IPS DF 4.7 (cell line): Measurements from ENCODE around the gene MACROD2.

Source experiments
- DNase-seq: peaks from one replicate; pipeline ENCODE4 v3.0.0-alpha.2; 2013; ENCODE audit warnings: low spot score; ENCODE audit errors: extremely low read depth

MACROD2 gene

DNA sequence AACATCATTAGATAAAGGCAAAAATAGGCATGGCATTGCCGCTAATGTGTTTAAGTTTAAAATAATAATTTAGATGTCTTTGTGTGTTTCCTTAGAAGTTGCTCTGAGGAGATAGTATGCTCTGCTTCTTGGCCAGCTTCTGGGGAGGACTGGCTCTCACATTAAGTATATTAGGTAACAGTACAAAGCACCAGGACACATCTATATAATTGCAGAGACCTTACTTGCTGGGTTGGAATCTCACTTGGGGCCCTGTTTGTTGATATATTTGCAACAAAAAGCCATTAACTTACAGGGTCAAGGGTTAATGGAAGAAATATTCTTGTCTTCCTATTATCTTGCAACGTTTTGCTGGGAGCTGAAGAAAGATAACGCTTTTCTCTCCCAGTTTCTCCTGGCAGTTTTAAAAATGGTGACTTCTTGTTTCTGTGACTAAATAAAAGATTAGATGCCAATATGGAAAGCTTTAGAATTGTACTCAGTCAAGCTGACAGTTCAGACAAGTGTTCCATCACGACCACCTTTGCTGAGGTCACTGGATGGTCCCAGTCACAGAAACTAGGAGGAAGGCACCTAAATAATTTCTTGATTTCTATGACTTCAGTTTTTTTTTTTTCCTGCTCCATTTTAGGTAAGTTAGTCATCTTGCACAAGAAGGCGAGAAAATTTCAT lies 804.4 kb downstream of the MACROD2 start:
- DNase-seq = no peak

DNA sequence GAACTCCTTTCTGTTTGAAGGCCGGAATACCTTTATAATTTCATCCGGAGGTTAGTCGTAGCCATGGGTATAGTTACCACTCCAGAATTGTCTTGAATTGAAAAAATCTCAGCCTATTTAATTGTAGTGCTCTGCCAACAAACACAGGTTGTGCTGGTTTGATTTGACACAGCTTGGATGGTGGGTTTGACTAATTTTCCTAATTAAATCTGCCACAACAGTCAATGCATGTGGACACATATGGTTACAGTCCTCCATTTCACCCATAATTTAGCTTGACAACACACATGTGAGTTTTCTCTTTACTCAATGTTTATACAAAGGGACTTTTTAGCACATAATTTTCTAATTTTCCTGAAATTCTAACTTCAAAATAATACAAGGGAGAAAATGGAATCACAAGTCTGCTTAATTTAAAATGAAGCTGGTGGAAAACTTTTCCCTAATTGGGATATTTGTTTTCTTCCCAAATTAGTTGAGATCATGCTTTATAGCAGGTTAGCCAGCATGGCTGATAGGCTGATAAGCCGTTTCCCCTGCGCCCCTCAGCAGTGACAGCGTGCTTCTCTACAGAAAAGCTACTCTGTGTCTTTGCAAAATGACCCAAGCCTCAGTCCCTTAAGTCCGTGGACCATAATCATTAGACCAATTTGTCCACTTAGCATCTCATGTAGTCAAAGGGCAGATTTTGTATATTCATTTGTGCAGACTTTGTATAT lies 805.5 kb downstream of the MACROD2 start:
- no peak for DNase-seq

DNA sequence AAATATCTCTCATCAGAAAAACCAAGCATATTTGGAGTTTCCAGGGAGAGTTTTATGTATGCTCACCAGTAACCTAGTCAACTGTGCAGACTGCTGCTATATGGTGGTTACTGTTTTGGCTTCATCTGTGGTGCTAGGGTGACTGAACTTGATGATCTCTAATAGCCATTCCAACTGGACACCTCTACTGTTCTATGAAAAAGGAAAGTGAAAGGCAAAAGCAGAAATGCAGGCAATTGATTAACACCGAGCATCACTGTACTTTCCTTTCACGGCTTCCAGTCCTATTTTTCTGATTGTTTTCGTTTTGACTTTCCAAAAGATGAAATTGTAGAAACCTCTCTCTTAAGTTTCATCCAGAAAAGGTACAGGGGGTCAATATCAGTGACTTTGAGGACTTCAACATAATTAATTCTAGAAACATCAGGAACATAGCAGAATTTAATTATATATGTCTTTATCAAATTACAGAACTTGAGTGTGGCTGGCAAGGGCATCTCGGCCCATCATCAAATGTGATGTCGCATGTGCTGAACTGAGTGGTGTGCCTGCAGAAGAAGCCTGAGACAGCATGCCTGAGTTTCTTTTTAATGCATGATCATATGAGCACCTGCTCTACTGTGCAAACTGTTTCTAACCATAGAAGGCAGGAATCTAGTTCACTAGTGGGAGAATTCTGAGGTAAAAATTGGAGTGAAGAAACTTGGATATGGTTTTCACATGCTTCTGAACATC lies 806.4 kb downstream of the MACROD2 start:
- DNase-seq = no peak

DNA sequence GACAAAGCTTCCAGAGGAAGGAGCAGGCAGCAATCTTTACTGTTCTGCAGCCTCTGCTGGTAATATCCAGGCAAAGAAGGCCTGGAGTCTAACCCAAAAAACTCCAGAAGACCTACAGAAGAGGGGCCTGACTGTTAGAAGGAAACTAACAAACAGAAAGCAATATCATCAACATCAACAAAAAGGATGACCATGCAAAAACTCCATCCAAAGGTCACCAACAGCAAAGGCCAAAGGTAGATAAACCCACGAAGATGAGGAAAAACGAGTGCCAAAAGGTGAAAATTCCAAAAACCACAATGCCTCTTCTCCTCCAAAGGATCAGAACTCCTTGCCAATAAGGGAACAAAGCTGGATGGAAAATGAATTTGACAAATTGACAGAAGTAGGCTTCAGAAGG lies 811.9 kb downstream of the MACROD2 start:
- no peak for DNase-seq

DNA sequence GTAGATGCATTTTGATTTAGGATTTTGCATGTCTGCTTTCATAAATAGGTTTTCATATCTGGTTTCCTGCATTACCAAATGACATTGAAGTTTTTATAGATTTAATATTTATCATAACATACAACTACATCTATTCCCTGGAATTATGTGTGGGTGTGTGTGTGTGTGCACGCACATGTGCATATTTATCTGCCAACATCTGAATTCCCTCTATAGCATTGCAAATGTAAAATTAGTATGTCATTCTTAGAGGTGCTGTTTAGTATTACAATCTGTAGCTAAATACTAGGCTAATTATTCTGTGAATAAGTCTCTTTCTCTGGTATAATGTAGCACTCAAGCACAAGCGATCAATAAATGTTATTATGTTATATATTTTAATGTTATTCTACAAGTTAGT lies 820.0 kb downstream of the MACROD2 start:
- no peak for DNase-seq

DNA sequence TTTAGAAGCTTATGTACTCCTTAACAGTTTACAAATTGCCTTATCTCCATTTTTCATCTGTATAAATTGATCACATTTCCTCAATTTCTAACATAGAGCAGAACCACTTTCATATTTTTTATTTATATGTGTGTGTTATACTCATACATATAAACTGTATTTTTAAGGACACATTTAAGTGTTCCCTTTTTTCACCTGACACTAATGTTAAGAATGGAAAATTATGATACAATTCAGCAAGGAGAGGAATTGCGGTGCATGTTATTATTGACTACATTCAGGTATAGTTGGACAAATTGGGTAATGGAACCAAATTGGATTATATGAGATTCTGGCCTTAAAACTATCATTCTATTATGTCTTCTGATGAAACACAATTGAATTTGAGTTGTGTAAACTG lies 821.2 kb downstream of the MACROD2 start:
- no peak for DNase-seq

DNA sequence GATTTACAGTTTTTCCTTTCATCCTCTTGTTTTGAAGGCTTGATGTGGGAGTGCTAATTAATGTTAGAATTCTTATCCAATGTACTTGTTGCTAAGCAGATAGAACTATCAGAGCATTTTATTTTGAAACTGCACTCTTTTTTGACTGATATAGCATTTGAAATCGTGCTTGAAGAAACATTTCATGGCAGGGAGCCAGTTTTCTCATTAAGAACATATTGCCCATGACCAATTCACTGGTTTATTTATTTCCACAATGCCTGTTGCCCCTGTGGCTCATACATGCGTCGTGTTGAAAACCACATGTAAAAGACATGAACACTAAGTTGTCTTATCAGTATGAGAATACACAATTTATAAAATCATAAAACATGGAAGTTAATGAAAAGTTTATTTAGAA lies 821.8 kb downstream of the MACROD2 start:
- no peak for DNase-seq

DNA sequence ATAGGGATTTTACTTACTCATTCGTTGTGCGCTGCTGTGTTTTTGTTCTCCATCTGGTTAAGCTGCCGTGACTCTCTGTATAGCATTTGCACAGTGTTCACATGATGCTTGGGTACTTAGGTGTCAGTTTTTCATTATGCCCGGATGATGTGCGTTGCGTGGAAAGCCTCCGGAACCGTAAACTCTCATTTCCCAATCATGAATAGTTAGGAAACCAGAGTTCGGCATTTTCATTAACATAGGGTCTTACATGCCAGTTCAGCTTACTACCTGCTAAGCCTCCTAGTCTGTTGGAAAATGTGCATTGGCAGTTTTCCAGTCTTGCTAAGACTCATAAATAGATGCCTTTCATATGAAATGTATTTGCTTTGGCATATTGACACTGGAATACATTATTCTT lies 825.5 kb downstream of the MACROD2 start:
- DNase-seq = no peak

DNA sequence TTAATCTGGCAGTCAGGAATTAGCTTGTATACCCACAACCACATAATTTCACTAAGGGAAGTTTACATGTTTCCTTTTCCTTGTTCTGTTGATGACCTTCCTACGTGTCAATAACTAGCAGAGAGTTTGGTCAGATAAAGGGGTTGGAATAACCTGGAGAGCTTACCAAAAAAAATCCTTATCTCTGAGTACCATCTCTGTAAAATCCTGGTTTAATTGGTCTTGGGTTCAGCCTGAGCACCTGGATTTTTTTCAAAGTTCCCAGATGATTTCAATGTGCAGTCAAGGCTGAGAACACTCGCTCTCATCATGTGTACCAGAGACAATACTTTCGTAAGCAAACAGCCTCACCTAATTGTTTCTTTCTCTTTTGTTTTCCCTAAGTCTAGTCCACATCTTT lies 825.9 kb downstream of the MACROD2 start:
- DNase-seq = no peak

DNA sequence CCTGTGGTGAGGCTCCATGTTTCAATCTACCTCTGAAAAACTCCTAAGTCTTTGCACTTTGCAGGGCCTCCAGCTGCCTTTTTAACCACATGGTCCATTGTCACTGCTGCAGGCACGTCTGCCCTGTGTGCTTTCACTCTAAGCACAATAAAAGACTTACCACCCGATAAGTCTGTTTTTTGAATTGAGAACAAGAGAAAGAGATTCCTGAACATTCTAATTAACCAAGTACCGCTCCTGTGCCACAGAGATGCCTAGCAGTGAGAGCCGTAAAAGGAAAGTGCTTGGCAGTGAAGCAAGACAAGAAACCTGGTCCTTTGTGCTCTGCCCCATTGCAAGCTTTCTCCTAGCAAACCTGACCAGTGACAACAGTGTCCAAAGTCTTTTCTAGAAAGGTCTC lies 829.7 kb downstream of the MACROD2 start:
- DNase-seq = no peak

DNA sequence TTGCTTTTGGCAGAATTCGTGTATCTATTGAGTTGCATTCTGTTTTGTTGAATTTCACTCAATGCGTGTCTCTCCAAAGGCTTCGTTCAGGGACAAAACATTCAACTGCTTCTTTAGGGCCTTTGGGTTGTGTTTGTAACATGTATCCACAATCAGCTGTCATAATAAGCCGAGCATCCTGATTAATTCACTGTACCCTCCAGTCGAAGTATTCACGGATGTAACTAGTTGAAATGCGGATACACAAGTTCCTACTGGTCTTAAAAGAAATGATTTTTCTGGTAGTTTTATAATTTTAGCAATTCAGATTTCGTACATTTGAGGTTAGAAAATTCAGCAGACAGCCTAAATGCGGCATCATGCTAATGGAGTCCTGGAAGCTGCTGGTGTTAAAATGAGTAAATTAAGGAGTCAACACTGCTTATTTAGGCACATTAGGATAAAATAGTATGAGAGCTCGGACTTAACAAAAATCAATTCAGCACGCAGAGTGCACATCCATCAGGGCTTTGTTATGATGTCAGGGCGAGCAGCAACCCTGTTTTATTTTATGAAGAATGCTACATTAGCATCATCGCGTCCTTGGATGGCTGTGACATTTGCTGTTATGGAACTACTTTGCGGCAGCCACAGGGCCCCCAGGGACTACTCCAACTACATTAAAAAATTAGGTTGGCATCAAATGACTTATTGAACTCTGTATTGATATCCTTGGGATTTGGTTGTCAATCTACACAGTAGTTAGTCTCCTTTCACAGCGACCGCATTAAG lies 831.4 kb downstream of the MACROD2 start:
- no peak for DNase-seq

DNA sequence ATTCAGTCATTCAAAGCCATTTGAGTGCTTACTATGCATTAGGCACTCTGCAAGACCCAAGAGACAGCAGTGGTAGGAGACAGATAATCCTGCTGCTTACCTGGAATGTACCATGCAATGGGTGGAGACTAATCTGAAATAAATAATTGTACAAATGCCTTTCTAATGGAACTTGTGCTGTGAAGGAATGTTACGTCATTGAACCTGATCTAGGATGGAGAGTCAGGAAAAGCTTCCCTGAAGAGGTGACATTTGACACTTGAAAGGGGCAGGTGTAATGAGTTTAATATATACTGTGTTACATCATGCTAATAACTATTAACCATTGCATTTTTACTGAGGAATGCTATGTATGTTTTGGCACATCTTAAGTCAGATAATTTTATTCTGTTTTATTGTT lies 833.1 kb downstream of the MACROD2 start:
- no peak for DNase-seq

DNA sequence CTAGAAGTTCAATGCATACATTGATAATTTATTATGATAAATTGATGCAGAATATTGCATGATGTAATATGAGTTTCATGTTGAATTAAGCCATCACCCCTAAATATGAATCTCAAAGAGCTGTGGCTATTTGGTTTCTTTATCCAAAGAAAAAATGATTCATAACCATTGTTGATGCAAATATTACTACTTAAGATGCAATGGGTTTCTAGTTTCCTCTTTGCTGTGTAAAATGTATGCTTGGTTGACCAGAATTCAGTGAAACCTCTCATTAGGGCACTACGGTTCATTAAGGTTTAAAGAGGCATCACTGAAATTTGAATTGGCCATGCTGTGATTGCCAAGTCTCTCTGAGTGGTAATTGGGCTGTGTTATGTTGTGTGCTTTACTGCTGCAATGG lies 834.6 kb downstream of the MACROD2 start:
- no peak for DNase-seq

DNA sequence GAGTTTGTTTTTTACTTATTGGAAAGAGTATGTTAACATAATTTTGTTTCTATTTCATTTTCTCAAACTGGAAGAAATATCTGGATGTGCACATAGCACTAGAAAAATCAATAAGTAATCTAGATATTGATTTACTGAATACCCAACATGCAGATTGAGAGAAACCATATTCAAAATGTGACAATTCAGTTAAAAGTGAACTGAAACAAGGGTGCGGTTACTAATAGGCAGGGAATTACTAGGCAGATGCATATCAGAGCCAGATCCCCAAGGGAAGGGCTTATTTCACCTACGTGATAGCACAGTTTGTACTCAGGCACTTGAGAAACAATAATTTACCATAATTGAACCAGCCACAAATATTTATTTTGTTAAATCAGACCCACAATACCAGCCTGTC lies 835.1 kb downstream of the MACROD2 start:
- no peak for DNase-seq

DNA sequence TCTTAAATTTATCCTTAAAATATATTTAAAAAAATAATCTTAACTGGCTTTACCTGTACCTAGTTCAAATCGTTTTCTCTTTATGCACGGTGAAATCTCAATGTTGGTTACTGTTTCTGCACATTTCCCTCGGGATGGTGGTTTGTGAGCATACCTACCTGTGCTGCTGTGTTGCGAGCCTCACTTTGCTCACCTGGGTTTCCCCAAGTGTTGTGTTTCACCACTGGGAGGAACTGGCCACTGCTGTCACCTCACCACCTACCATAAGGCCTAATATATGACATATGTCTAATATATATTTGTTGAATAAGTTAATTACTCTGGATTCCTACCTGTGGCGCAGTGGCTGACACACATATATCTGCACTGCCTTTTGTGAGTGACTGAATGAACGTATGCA lies 835.6 kb downstream of the MACROD2 start:
- DNase-seq = no peak

DNA sequence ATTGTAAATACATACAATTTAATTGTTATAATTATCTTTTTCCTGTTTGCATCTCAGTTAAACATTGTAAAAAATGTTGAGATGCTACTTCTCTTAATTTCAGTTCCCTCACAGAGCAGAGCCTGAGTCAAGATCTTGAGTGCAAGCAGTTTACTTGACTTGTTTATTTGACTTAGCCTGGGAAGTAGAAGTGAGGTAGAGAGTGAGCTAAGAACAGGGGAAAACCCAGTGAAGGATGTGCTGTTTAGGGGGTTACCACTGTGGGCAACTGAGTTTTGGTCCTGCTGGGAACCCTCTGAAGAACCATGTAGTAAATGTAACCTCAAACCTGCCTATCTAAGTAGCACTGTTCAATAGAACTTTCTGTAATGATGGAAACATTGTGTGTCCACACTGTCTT lies 837.3 kb downstream of the MACROD2 start:
- DNase-seq = no peak

DNA sequence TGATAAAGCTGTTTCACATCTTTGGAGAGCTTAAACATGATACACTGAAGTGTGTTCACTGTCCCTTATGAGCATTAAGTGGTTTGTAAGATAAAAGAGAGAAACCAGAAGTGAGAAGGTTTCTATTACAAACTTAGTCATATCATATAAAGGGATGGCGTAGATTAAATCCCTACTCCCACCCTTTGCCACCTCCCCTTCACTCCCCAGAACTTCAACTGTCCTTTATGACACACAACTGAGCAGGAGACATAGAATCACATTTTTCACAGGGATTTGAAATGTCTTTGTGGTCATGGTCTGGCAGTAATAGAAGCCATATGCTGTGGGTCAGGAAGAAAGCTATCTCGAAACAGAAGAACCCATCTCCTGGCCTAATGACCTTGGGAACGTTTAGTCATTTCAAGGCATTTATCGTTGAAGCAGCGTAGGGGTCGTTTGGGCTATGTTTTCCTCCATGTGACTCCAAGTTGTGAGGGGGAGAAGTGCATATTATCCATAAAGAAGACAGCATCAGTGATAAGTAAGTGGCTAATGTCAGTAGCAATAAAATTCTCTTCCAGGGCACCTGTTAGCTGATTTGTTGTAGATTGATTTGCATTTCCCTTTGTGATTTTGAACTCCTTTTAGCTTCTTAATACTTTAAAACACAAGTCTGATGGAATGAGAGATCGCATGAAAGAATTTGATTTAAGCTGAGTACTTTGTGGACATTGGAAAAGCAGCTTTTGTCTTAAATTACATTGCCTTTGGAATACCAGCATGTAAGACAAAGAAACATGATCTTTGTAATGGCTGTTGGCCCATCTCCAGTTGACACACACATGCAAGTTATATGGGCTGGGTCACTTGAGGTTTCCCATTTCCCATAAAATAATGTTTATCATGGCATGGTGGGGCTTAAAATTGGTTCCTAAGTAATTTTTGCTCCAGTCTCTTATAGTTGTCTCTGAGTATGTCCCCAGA lies 843.6 kb downstream of the MACROD2 start:
- DNase-seq = no peak

DNA sequence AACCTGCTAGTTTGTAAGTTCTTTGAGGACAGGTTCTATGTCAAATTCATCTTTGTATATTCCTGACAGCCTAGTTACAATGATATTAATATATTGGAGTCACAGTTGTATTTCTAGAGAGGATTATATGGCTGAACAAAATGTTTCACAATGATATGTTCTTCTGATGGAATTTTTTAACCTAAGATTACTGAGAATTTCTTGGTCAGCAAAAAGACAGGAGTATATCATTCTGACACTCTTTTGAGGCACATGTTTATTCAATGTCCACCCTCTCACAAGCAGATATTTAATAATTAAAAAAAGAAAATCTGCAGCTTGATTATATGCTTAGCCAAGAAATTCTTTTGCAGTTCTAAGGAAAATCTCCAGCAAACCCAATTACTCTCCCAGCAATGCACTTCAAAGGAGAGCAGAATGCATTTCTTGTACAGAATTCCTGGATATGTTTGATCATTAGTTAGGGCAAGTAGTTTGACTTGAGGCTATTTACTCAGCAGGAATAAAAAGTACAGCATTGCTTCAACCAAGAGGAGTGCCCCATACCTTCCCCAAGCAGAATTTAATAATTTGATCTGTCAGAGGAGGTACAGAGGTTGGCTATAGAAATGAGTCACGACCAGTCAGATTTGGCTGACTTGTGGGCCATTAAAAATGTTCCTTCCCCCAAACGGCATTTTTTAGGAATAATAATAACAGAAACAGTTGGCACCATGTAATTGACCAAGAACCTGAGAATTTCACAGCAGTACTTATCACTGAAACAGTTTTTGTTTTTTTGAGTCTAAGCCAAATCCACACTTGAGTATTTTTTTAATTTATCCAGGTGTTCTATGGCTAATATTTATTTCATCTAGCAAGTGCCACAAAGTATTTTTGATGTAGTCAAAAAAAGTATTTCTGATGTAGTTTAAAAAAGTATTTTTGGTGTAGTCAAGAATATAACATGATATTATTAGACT lies 850.2 kb downstream of the MACROD2 start:
- DNase-seq = no peak

DNA sequence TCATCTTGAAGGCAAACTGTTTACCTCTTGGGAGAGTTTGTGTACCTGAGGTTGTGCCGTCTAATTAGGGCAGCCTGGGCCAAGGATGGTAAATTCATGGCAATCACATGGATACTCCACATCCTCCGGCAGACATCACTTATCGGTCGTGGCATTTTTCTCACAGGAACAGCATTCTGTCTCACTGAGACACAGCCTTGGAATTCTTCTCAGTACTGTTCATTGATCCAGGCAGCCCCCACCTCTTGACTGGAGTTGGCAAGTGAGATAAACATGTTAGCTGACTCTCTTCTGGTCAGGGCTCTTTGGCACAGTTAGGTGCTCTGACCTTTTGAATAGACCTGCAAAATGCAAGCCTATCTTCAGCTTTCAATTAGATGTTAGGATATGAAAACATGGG lies 853.5 kb downstream of the MACROD2 start:
- no peak for DNase-seq

DNA sequence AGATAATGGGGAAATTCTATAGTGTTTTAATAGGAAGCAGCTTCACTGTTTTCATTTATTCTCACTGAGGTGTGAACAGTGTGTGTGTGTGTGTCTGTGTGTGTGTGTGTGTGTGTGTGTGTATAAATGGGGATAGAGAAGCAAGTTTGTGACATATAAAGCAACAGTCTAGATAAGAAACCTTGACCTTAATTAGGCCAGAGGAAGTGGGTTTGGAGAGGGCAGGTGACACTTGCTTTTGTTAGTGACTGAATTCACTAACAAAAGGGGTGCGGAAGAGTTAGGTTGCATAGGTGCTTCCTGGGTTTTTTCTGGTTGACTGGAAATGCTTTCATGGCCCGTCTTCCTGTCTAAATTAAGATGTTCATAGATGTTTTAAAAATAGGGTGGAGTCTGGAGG lies 857.8 kb downstream of the MACROD2 start:
- no peak for DNase-seq
